Common myeloid progenitor, CD34-positive (primary cell): ENCODE measurements around the gene OSTF1.
A peak's percentile ranks its signal among the peaks of the same experiment; 100 is the strongest.

Source experiments
- CTCF ChIA-PET: fragments of 350-600 bp; sonication (Branson Sonifier 250); formaldehyde crosslinking; loops from one replicate; lab custom pipeline; 2021; ENCODE audit warnings: antibody characterized with exemption; lab: Charles Lee
- POLR2A ChIA-PET: fragments of 350-600 bp; sonication (Branson Sonifier 250); formaldehyde crosslinking; loops from one replicate; lab custom pipeline; 2021; ENCODE audit warnings: antibody characterized with exemption; lab: Charles Lee
- DNase-seq, 3 donors: peaks; one replicate each; pipeline versions ENCODE4 v3.0.0 to v3.0.0-alpha.2; 2013
- H3K27ac ChIP-seq, 2 experiments: 1 replicate in 1 of 2; 2 replicates in 1 of 2; pipeline ENCODE4 v1.7.0; 2013; ENCODE audit warnings: inconsistent platforms in 2 of 2, low read length in 2 of 2, mild to moderate bottlenecking in 2 of 2, low read depth in 1 of 2, moderate library complexity in 1 of 2; ENCODE audit not compliant: severe bottlenecking in 2 of 2, insufficient read depth in 1 of 2, poor library complexity in 1 of 2
- H3K27me3 ChIP-seq, 5 experiments: replicated peaks in 2 of 5; 1 replicate in 3 of 5; 2 replicates in 2 of 5; pipeline versions ENCODE4 v1.6.1 to v1.7.0; 2013; ENCODE audit warnings: low read length in 4 of 5, mild to moderate bottlenecking in 2 of 5, moderate library complexity in 2 of 5, inconsistent platforms in 1 of 5; ENCODE audit not compliant: insufficient read depth in 5 of 5, control insufficient read depth in 4 of 5
- H3K36me3 ChIP-seq, 4 experiments: 1 replicate in 2 of 4; 2 replicates in 2 of 4; pipeline versions ENCODE4 v1.6.1 to v1.7.0; 2013; ENCODE audit warnings: low read length in 3 of 4, control low read depth in 1 of 4, mild to moderate bottlenecking in 1 of 4; ENCODE audit not compliant: control insufficient read depth in 4 of 4, insufficient read depth in 4 of 4
- H3K4me1 ChIP-seq, 4 experiments: 1 replicate in 3 of 4; 2 replicates in 1 of 4; pipeline versions ENCODE4 v1.6.1 to v1.7.1; 2013; ENCODE audit warnings: low read length in 3 of 4, mild to moderate bottlenecking in 3 of 4, control low read depth in 1 of 4, inconsistent platforms in 1 of 4, moderate library complexity in 1 of 4; ENCODE audit not compliant: control insufficient read depth in 4 of 4, insufficient read depth in 4 of 4; ENCODE audit errors: control extremely low read depth in 1 of 4
- H3K4me3 ChIP-seq, 7 experiments: 1 replicate in 4 of 7; 2 replicates in 3 of 7; pipeline versions ENCODE4 v1.5.1 to v1.7.0; 2013; ENCODE audit warnings: mild to moderate bottlenecking in 7 of 7, low read length in 6 of 7, moderate library complexity in 6 of 7, inconsistent platforms in 2 of 7, low read depth in 2 of 7, control low read depth in 1 of 7; ENCODE audit not compliant: insufficient read depth in 4 of 7, control insufficient read depth in 1 of 7; ENCODE audit errors: extremely low read depth in 1 of 7
- H3K9me3 ChIP-seq, 5 experiments: 1 replicate in 4 of 5; 2 replicates in 1 of 5; pipeline versions ENCODE4 v1.6.1 to v1.7.1; 2013; ENCODE audit warnings: low read length in 4 of 5, mild to moderate bottlenecking in 2 of 5, inconsistent platforms in 1 of 5, low read depth in 1 of 5, moderate library complexity in 1 of 5; ENCODE audit not compliant: control insufficient read depth in 4 of 5, insufficient read depth in 2 of 5; ENCODE audit errors: control extremely low read depth in 1 of 5
- WGBS: methylation state at CpG from one replicate; pipeline ENCODE4 v1.1.5; 2013; ENCODE audit not compliant: insufficient coverage; 5-methylcytosine and 5-hydroxymethylcytosine counted together

The OSTF1 gene

DNA sequence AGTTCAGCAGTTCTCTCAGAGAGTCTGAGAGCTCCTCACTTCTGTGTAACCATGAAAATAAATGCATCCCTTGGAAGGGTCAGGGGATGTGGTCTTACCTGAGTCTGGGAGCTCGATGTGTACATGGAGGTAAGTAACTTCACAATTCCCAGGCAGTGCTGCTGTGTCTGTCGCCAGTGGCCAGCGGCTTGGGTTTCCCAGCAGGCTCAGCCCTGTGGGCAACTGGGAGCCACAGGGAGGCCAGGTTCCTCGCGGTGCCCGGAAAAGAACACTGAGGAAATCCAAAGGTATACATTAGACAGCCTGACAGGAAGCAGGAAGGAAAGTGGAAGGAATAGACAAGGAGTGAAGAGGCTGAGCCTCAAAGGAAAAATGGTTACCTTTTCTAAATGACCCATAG lies 62.2 kb downstream of the OSTF1 start:
- CTCF ChIA-PET = interaction anchor here (1.1 kb wide), 1 partner anchor 8 kb away, joined by 4 read pairs; no protein-coding TSS in a partner anchor
- 86% methylated on average over 6 of the region's 6 CpGs for WGBS

DNA sequence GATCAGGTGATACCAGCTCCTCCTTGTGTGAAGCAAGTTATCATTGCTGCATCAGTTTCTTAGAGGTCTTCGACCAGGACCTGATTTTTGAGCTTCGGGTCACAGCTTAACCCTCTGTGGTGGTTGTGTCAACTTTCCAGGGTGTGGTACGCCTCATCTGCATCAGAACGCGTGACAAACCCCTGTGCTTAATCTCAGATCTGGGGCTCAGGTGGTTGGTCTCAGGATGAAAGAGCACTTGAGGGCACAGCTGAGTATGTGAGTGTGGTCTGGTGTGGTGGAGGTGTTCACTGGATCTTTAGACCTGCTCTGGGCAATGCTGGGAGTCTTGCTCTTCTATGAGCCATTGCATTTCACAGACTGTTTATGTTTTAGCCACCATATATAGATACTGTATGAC lies 64.1 kb downstream of the OSTF1 start:
- CTCF ChIA-PET = interaction anchor here (1.0 to 1.9 kb wide), 2 partner anchors 10 to 621 kb away, joined by 3 to 7 read pairs; no protein-coding TSS in a partner anchor
- 96% methylated on average over 2 of the region's 5 CpGs for WGBS

More for the DNA sequence above, 62.2 kb downstream of the OSTF1 start:
- DNase-seq = no peak
- no peaks in the 10 kb centered on the region for H3K9me3 ChIP-seq
- peaks cover 0 to 14% (median 0%) of the 10 kb centered on the region in 5 experiments for H3K27me3 ChIP-seq
- H3K27ac ChIP-seq = no peak overlapping the region
- peak overlapping the region in 1 of 7 experiments; percentile 22 for H3K4me3 ChIP-seq
- POLR2A ChIA-PET = no interaction called here
- H3K4me1 ChIP-seq = peaks cover 26 to 49% (median 36%) of the 10 kb centered on the region in 4 experiments
- H3K36me3 ChIP-seq = peaks cover 2 to 17% (median 5%) of the 10 kb centered on the region in 4 experiments

DNA sequence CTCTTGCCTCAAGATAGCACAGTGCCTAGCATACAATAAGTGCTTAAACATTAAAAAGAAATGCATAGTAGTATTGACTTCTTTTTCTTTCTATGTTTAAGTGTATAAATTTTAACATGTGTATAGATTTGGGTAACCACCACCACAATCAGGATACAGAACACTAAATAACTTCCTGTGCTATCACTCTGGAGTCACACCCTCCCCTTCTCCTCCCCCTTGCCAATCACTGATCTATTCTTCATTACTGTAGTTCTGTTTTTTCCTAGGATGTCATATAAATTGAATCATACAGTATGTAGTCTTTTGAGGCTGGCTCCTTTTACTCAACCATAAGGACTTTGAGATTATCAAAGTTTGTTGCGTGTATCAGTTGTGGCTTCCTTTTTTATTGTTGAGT lies 68.5 kb downstream of the OSTF1 start:
- no peak overlapping the region for H3K27ac ChIP-seq
- H3K36me3 ChIP-seq = peaks cover 0 to 8% (median 0%) of the 10 kb centered on the region in 4 experiments
- CTCF ChIA-PET = no interaction called here
- no peaks in the 10 kb centered on the region for H3K9me3 ChIP-seq
- DNase-seq = peak in 2 of 3 donors; percentile 42 to 46
- no peak overlapping the region for H3K4me3 ChIP-seq
- H3K4me1 ChIP-seq = peaks cover 0 to 7% (median 4%) of the 10 kb centered on the region in 4 experiments
- POLR2A ChIA-PET = no interaction called here
- 60% methylated on average over 1 of the region's 1 CpG for WGBS
- H3K27me3 ChIP-seq = peaks cover 0 to 14% (median 0%) of the 10 kb centered on the region in 5 experiments

More for the DNA sequence above, 64.1 kb downstream of the OSTF1 start:
- Histone ChIP-seq H3K9me3 (no peaks in the 10 kb centered on the region), H3K4me1 (peaks cover 25 to 45% (median 34%) of the 10 kb centered on the region in 4 experiments), H3K27ac (no peak overlapping the region), H3K27me3 (peaks cover 0 to 15% (median 0%) of the 10 kb centered on the region in 5 experiments), H3K36me3 (peaks cover 0 to 8% (median 2%) of the 10 kb centered on the region in 4 experiments), H3K4me3 (no peak overlapping the region)
- no peak for DNase-seq
- POLR2A ChIA-PET = interaction anchor here (1.0 kb wide), 1 partner anchor 15 kb away, joined by 4 read pairs; no protein-coding TSS in a partner anchor

DNA sequence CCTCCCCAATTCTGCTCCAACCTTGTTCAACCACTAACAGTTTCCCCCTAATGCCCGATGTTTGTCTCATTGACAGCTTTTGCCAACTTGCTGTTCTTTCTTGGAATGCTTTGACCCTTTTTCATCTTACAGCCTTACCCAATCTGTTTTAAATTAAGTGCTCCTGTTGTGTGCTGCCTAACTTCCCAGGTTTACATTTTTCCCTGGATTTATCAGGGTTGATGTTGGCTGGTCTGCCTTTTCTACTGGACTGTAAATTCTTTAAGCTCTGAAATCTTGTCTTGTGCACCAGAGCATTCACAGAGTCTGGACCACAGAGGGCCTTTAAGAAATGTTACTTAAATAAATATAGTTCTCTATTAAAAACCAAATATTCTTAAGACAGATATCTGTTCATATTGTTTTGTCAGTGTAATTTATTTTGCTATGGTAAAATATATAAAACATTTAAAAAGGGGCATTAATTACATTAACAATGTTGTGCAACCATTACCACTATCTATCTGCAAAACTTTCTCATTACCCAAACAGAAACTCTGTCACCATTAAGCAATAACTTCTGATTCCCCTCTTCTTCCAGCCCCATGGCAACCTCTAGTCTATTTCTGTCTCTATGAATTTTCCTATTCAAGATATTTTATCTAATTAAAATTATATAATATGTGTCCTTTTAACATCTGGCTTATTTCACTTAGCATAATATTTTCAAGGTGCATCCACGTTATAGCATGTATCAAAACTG lies 73.0 kb downstream of the OSTF1 start:
- ChIA-PET POLR2A (no interaction called here), CTCF (interaction anchor here (1.3 kb wide), 1 partner anchor 24 kb away, joined by 6 read pairs; no protein-coding TSS in a partner anchor)
- peaks cover 0 to 6% (median 4%) of the 10 kb centered on the region in 4 experiments for H3K4me1 ChIP-seq
- no peaks in the 10 kb centered on the region for H3K27me3 ChIP-seq
- DNase-seq = no peak
- H3K9me3 ChIP-seq = peaks cover 0 to 13% (median 0%) of the 10 kb centered on the region in 5 experiments
- 100% methylated on average over 1 of the region's 2 CpGs for WGBS
- H3K27ac ChIP-seq = no peak overlapping the region
- H3K36me3 ChIP-seq = no peaks in the 10 kb centered on the region
- no peak overlapping the region for H3K4me3 ChIP-seq

DNA sequence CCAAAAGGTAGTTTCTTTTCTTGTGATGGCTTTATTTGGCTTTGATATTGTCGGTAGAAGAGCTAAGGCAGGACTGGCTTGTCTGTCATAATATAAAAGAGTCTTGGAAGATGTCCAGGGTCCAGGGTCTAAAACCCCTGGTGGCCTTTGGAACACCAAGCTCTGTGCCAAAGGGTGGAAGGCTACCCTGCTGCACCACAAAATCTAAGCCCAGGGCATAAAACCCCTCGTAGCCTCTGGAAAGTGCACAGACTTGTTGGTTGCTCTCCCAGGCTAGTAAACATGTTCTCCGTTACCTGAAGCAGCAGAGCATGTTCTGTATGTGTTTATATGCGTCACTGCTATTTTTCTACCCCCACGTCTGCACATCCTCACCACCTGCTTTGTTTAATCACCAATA lies 75.5 kb downstream of the OSTF1 start:
- Histone ChIP-seq H3K9me3 (peaks cover 0 to 23% (median 3%) of the 10 kb centered on the region in 5 experiments), H3K27ac (no peak overlapping the region), H3K4me1 (no peaks in the 10 kb centered on the region), H3K27me3 (no peaks in the 10 kb centered on the region), H3K4me3 (no peak overlapping the region), H3K36me3 (peaks cover 0 to 2% (median 0%) of the 10 kb centered on the region in 4 experiments)
- no peak for DNase-seq
- ChIA-PET POLR2A (interaction anchor here (0.6 kb wide), 1 partner anchor 579 kb away, joined by 3 read pairs; no protein-coding TSS in a partner anchor), CTCF (interaction anchor here (1.4 to 1.9 kb wide), 2 partner anchors 12 to 15 kb away, joined by 3 to 7 read pairs; no protein-coding TSS in a partner anchor)
- 100% methylated on average over 3 of the region's 5 CpGs for WGBS

DNA sequence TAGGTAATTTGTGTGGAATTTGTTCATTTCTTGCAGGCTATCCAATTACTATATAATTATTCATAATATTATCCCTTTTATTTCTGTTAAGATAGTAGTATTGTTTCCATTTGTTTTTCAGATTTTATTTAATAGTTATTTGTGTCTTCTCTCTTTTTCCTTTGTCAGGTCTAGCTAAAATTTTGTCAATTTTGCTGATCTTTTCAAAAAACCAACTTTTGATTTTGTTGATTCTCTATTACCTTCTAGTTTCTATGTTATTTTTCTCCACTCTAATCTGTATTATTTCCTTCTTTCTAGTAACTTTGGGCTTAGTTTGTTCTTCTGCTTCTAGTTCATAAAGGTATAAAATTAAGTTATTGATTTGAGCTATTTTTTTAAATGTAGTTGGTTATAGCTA lies 76.3 kb downstream of the OSTF1 start:
- Histone ChIP-seq H3K4me3 (no peak overlapping the region), H3K4me1 (no peaks in the 10 kb centered on the region), H3K27ac (no peak overlapping the region), H3K36me3 (peaks cover 0 to 2% (median 0%) of the 10 kb centered on the region in 4 experiments), H3K9me3 (peaks cover 0 to 23% (median 3%) of the 10 kb centered on the region in 5 experiments), H3K27me3 (no peaks in the 10 kb centered on the region)
- CTCF ChIA-PET = interaction anchor here (1.3 kb wide), 1 partner anchor 21 kb away, joined by 6 read pairs; no protein-coding TSS in a partner anchor
- POLR2A ChIA-PET = interaction anchor here (0.6 kb wide), 1 partner anchor 578 kb away, joined by 3 read pairs; no protein-coding TSS in a partner anchor
- no peak for DNase-seq
